SK-N-DZ (cell line): Measurements from ENCODE around the gene PHRF1. TPM values are rescaled to one million over a fixed set of nuclear protein-coding genes. Genes with fewer than 3 reads are reported as not detected.

Experiments used
- DNase-seq: peaks from one replicate; pipeline ENCODE4 v3.0.0-alpha.2; 2015; ENCODE audit warnings: low spot score
- polyA plus RNA-seq, 2 experiments: library from polyadenylated mRNA; depleted of rRNA; stranded (reverse); fragments of >200 nt; gene quantifications; 2 replicates each; pipeline ENCODE4 v1.2.3, GENCODE V29; 2014

The PHRF1 gene, protein sequence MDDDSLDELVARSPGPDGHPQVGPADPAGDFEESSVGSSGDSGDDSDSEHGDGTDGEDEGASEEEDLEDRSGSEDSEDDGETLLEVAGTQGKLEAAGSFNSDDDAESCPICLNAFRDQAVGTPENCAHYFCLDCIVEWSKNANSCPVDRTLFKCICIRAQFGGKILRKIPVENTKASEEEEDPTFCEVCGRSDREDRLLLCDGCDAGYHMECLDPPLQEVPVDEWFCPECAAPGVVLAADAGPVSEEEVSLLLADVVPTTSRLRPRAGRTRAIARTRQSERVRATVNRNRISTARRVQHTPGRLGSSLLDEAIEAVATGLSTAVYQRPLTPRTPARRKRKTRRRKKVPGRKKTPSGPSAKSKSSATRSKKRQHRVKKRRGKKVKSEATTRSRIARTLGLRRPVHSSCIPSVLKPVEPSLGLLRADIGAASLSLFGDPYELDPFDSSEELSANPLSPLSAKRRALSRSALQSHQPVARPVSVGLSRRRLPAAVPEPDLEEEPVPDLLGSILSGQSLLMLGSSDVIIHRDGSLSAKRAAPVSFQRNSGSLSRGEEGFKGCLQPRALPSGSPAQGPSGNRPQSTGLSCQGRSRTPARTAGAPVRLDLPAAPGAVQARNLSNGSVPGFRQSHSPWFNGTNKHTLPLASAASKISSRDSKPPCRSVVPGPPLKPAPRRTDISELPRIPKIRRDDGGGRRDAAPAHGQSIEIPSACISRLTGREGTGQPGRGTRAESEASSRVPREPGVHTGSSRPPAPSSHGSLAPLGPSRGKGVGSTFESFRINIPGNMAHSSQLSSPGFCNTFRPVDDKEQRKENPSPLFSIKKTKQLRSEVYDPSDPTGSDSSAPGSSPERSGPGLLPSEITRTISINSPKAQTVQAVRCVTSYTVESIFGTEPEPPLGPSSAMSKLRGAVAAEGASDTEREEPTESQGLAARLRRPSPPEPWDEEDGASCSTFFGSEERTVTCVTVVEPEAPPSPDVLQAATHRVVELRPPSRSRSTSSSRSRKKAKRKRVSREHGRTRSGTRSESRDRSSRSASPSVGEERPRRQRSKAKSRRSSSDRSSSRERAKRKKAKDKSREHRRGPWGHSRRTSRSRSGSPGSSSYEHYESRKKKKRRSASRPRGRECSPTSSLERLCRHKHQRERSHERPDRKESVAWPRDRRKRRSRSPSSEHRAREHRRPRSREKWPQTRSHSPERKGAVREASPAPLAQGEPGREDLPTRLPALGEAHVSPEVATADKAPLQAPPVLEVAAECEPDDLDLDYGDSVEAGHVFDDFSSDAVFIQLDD (N-terminal part only)
- 16.2 and 26.4 TPM in 2 replicates for polyA plus RNA-seq (2014; cell fraction: cytosol; rRNA removed)
- polyA plus RNA-seq (2014; cell fraction: nucleus; rRNA removed) = 24.4 and 26.5 TPM in 2 replicates

DNA sequence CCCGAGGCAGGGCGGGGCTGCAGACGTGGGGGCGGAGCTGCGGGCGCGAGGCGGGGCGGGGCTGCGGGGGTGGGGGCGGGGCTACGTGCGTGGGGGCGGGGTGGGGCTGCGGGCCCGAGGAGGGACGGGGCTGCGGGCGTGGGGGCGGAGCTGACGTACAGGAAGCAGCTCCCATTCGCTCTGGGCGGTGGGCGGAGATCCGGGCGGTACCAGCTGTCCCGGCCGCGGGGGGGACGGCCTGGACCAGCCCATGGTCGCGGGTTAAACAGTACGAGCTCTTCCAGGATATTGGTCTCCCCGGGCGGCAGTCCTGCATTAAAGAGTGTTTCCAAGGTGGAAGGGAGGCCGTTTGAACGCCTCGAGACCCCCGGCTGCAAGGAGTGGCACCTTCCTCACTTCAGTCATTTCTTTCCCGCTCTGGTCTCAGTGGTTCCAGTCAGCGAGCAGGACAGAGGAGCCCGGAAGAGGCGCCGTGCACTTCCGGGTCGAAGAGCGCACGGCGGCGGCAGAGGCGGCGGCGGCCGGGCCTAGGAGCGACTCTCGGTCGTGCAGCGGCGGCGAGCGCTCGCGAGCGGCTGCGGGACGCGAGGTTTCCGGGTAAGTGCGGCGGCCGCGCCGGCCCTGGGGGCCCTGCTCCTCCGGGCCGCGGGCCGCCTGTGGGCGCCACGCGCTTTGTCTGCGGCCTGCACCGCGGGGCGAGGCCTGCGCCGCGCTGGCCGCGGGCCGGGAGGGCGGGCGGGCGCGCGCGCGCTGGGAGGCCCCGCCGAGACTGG is at the start of gene PHRF1:
Gene PHRF1 (plus strand): TSS at position 475 of the 773 bp plus-strand sequence. CDS start 5,043 bp downstream, outside the sequence.
- peak; percentile 94 for DNase-seq

DNA sequence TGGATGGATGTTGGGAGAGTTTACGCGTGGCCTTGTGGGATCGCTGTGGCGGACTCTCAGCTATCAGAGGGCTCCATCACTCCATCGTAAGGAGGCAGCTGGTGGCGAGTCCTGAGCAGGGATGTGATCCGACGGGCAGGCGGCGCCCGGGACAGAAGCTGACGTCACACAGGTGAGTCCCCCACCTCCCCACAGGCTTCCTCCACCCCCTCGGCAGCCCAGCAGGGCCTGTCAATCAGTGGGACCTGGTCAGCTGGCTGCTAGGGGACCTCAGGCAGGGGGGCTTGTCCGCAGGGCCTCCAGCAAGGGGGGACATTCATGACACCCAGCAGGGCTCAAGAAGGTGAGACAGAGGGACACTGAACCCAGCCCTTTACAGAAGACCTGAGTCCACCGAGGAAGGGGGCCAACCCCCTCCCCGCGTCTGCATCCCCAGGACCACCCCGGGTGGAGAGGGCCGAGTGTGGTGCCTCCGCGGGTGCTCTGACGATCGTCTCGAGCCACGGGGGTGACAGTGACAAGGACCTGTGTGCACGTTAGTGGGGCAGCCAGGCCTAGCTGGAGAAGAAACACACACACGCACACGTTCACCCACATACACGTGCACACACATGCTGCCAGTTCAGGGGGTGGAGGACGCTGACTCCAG is 48.0 kb upstream of the PHRF1 start:
- DNase-seq = no peak

DNA sequence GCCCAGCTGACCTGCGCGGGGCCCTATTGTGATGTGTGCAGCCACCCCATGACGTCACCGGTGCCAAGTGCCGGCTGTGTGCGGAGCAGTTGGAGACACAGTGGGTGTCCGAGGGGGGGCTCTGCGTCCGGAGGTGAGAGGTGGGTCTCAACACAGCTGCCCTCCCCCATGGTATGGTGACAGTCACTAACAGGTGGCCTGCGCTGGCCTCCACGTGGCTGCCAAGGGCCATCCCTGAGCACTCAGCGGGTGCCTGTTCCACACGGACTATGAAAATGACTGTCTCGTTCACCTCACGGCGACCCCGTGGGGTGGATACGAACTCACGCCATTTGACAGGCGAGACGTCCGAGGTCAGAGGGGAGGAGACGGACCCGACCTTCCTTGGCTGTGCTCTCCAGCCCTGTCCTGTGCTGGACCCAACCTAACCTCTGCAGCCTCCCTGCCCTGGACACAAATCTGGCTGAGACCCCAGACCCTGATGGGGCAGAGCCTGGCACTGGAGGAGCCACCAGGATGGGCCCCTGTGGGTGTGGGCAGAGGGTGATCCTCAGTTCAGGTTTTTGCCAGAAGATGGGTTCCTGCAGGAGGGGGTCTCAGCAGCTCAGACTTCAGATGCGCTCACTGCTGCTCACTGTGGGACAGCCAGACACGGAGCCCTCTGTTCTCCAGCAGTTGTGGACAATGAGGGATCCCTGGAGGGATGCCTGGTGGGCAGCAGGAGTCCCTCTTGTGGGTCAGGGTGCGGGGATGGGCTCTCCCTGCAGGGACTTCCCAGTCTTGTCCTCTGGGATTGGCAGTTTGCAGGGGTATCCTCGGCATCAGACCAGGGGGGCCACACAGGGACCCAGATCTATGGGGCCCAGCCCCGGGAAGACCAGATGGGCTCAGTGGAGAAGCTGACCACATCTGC is 47.2 kb upstream of the PHRF1 start:
- DNase-seq = no peak

DNA sequence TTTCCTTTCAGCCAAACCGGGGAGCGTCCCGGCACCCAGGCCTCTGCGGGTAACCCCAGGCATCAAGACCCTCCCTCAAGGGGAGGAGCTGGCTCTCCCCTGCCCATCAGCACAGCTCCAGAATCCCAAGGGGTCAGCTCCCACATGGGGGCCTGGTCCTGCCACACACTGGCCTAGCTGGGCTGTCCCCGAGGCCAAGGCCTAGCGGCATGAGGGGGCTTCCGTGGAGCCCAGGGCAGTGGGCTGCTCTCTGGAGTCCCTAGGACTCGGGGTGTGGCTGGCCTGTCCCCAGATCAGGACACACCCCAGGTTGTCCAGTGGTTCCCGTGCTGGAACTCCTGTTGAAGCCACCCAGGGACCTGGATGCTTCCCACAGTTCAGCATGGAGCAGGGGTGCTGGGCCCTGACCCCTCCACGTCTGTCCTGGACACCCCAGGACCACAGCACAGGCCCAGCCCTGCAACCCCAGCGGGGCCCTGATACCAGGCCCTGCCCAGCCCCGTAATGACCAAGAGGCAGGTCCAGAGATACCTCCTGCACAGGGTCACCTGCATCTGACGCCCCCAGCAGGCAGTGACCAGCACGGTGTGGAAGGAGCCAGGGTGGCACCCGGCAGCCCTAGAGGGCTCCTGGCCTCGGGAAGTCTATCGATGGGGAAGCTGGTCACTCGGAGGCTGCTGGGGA is 46.4 kb upstream of the PHRF1 start:
- DNase-seq = no peak

- no peak for DNase-seq
These were observed 45.1 kb upstream of the PHRF1 start for GRCh38 chr11:530960-531831.

DNA sequence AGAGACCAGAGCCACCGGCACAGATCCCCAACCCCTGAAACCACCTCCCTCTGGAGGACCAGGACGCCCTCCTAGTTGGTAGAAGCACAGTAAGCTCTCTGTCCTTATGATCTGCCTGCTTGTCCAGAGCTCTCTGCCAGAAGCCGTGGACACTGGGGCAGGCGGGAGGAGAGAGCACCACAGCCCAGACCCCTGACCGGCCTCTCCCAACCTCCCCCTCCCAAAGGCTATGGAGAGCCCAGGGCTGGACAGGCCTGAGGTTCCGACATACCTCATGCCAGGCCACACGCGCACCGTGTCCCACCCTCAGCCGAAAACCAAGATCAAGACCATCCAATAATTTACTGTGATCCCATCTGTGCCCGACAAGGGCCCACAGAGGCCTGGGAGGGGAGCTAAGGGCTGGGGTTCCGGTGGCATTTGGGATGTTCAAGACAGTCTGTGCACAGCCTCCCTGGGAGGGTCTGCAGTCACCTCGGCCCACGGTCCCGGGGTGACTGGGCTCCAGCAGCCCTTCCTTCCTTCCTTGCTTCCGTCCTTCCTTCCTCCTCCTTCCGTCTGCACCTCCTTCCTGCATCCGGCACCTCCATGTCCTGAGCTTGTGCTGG is 44.2 kb upstream of the PHRF1 start:
- no peak for DNase-seq

DNA sequence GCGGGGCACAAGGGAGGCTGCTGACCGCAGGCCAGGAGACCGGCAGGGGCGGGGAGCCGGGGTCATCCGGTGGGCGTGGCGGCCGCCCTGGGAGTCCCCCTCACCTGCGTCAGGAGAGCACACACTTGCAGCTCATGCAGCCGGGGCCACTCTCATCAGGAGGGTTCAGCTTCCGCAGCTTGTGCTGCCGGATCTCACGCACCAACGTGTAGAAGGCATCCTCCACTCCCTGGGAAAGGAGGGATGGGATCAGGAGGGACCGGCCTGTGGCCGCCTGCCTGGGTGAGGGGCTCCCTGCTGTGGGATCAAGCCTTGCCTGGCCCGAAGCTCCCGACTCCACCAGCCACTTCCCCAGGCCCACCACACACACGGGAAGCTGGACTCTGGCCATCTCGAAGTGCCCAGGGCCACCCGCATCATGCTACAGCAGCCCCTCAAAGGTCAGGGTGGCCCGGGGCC is 43.7 kb upstream of the PHRF1 start:
- no peak for DNase-seq

DNA sequence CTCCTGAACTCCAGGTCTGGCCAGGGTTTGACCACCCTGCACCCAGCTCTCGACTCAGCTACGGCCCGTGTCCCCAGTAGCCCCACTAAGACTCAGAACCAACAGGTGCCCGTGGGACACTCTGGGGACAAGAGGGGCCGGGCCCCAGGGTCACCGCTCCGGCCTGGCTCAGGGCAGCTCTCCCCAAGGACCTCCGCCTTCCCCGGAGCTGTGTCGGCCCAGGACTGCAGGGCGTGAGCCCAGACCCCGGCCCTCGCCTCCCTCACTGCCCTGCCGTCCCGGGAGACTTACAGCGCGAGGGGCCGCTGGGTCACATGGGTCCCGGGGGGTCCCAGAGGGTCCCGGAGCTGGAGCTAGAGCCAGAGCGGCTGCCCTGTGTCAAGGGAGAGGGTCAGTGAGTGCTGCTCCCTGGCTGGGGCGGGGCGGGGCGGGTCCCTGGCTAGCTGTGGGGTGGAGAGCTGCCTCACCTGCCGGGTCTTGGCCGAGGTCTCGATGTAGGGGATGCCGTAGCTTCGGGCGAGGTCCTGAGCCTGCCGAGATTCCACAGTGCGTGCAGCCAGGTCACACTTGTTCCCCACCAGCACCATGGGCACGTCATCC is 43.2 kb upstream of the PHRF1 start:
- no peak for DNase-seq

GRCh38 chr11:533586-534395 is 42.5 kb upstream of the PHRF1 start:
- DNase-seq = no peak

DNA sequence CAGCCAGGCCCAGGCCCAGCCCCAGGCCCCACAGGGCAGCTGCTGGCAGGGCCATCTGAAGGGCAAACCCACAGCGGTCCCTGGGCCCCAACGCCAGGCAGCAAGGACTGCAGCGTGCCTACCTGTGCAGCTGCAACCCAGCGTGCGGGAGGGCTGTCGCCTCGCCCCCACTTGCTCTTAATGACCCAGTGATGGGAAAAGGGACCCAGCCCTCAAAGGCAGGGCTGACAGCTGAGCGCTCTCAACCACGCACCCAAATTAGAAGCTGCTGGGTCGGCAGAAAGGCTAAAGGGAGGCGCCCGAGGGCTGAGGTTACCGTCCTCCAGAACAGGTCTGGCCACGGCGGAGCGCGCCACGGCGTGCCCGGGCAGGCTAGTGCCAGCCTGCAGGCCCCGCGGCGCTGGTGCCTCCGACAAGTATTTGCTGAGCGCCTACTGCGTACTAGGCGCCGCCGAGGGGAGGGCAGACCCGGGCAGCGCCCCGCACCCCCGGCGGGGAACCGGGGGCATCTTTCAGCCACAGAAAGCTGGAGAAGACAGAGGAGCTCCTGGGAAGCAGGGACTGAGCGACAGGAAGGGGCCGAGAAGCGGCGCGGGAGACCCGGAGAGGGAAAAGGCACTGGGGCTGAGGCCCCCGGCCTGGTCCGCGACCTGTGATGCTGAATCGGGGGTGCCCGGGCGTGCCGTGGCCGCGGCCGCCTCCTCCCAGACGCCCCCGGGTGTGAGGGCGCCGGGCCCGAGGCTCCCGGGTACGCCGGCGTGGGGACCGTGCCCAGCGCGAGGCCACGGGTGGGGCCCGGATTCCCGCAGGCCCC is 41.7 kb upstream of the PHRF1 start:
- no peak for DNase-seq

DNA sequence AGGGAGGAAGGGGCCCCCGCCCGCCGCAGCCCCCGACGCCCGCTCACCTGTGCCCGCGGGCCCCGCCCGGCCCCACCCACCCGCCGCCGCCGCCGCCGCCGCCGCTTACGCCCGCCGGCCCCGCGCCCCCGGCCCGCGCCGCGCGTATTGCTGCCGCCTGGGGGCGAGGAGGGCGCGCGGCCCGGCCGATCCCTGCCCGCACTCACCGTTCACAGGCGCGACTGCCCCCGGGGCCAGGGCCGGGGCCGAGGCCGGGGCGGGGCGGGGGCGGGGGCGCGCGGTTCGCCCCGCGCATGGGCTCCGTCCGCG is 41.1 kb upstream of the PHRF1 start:
- no peak for DNase-seq

GRCh38 chr11:535519-536454 is 40.5 kb upstream of the PHRF1 start, which contains the start of gene HRAS:
HRAS (minus strand) TSS chr11:535576.
- DNase-seq = peak; percentile 90

- no peak for DNase-seq
These were observed 39.2 kb upstream of the PHRF1 start, which contains the start of gene LRRC56 for GRCh38 chr11:536841-537621. LRRC56 (plus strand) TSS chr11:537527; CDS start chr11:540685, 3,158 bp downstream.
